Uterus (tissue), 4 donors: ENCODE results near the gene SCAMP4. TPM values are rescaled to one million over a fixed set of nuclear protein-coding genes. Genes with fewer than 3 reads are reported as not detected.
"Not testable (repeated sequence)": the region's sequence is repeated elsewhere in the genome, so short reads cannot be mapped to it uniquely, and the experiment has no call there.

Experiments used
- DNase-seq, 2 donors: peaks; one replicate each; pipeline ENCODE4 v3.0.0-alpha.2; 2019 to 2020
- H3K27ac ChIP-seq, 2 donors: fragments of 200-600 bp; sonication (generic); 1 replicate in 1 of 2; 2 replicates in 1 of 2; pipeline ENCODE4 v1.5.1; 2016 to 2018
- H3K27me3 ChIP-seq, 2 donors: fragments of 200-600 bp; sonication (generic); one replicate each; pipeline ENCODE4 v1.5.1; 2018 to 2019; ENCODE audit warnings: control low read depth in 1 of 2
- H3K36me3 ChIP-seq, 2 donors: fragments of 200-600 bp; sonication (generic); one replicate each; pipeline ENCODE4 v1.5.1; 2019; ENCODE audit warnings: control low read depth in 1 of 2
- H3K4me1 ChIP-seq, 2 donors: fragments of 200-600 bp; sonication (generic); one replicate each; pipeline ENCODE4 v1.5.1; 2018 to 2019; ENCODE audit warnings: control low read depth in 1 of 2
- H3K4me3 ChIP-seq, 2 donors: fragments of 200-600 bp; sonication (generic); 1 replicate in 1 of 2; 2 replicates in 1 of 2; pipeline ENCODE4 v1.5.1; 2018 to 2019; ENCODE audit warnings: mild to moderate bottlenecking in 1 of 2
- H3K9me3 ChIP-seq, 2 donors: fragments of 200-600 bp; sonication (generic); one replicate each; pipeline ENCODE4 v1.5.1; 2019; ENCODE audit warnings: control low read depth in 1 of 2
- CTCF ChIP-seq, 4 experiments: fragments of 200-600 bp in 2 of 4; fragments of 450-650 bp in 2 of 4; sonication (generic) in 2 of 4; IDR thresholded peaks; one replicate each; pipeline ENCODE4 v1.5.1; 2016 to 2019; ENCODE audit warnings: antibody characterized with exemption in 4 of 4, mild to moderate bottlenecking in 2 of 4, moderate library complexity in 1 of 4
- POLR2A ChIP-seq, 2 donors: fragments of 450-650 bp; IDR thresholded peaks; one replicate each; pipeline ENCODE4 v1.6.1; 2016; ENCODE audit warnings: antibody characterized with exemption in 2 of 2, mild to moderate bottlenecking in 1 of 2, moderate library complexity in 1 of 2
- intact Hi-C: fragments of 100-400 bp; cut with DNase I; formaldehyde crosslinking; loops from one replicate; pipeline ENCODE4 v1.15.1; 2023; ENCODE audit warnings: low total_unique reads
- total RNA-seq, 4 donors: library from RNA; depleted of rRNA in 3 of 4; stranded (reverse); fragments of >200 nt in 3 of 4; gene quantifications; one replicate each; pipeline versions ENCODE4 v1.1.0 to v1.2.4, GENCODE V29; 2014 to 2023
- donor health status: DM: yes; HTN: yes; CAD: no.

The SCAMP4 gene
- total RNA-seq, 4 donors from 2014 or later, result 9.5 to 68.9 (median 28.0) TPM

GRCh38 chr19:1884291-1884718, 20.9 kb upstream of the SCAMP4 start:
- DNase-seq, result no peak
- TF ChIP-seq CTCF (IDR thresholded peaks at IDR 0.05), result no peak
- no peak for TF ChIP-seq POLR2A (IDR thresholded peaks at IDR 0.05)

GRCh38 chr19:1884719-1885334, 20.4 kb upstream of the SCAMP4 start:
- peak overlapping the region; percentile 69 to 95 for H3K4me3 ChIP-seq
- no peaks in the 10 kb centered on the region for H3K9me3 ChIP-seq
- H3K4me1 ChIP-seq, result peaks cover 0 to 30% of the 10 kb centered on the region in 2 donors
- H3K27ac ChIP-seq, result peak overlapping the region; percentile 73 to 87
- H3K27me3 ChIP-seq, result no peaks in the 10 kb centered on the region
- no peak for DNase-seq
- intact Hi-C loops, result no loop called here
- TF ChIP-seq CTCF (IDR thresholded peaks at IDR 0.05), result no peak
- TF ChIP-seq POLR2A (IDR thresholded peaks at IDR 0.05), result no peak
- H3K36me3 ChIP-seq, result no peaks in the 10 kb centered on the region

More at GRCh38 chr19:1884291-1884718, 20.9 kb upstream of the SCAMP4 start:
- Histone ChIP-seq H3K4me3 (peak overlapping the region; percentile 69 to 95), H3K9me3 (no peaks in the 10 kb centered on the region), H3K36me3 (no peaks in the 10 kb centered on the region), H3K4me1 (peaks cover 0 to 30% of the 10 kb centered on the region in 2 donors), H3K27me3 (no peaks in the 10 kb centered on the region), H3K27ac (peak overlapping the region; percentile 73 to 87)
- intact Hi-C loops, result no loop called here

GRCh38 chr19:1885398-1886119, 19.6 kb upstream of the SCAMP4 start, which contains the start of gene ABHD17A:
TSS of gene ABHD17A (minus strand) at chr19:1885496. CDS start at chr19:1881566, 3,930 bp downstream.
- DNase-seq, result peak; percentile 93 to 96
- H3K27me3 ChIP-seq, H3K36me3 ChIP-seq, intact Hi-C loops, H3K9me3 ChIP-seq: not testable (repeated sequence)
- TF ChIP-seq POLR2A (IDR thresholded peaks at IDR 0.05), result peak; percentile 70 to 85
- Histone ChIP-seq H3K4me1 (peaks cover 0 to 27% of the 10 kb centered on the region in 2 donors), H3K27ac (peak within 1 kb of the TSS; percentile 73 to 87), H3K4me3 (peak within 1 kb of the TSS; percentile 69 to 95)

- H3K36me3 ChIP-seq, H3K27me3 ChIP-seq, DNase-seq, H3K4me3 ChIP-seq, H3K9me3 ChIP-seq, intact Hi-C loops: not testable (repeated sequence)
- peaks cover 0 to 22% of the 10 kb centered on the region in 2 donors for H3K4me1 ChIP-seq
- peak overlapping the region; percentile 34 to 87 for H3K27ac ChIP-seq
Observed at GRCh38 chr19:1886360-1886759, 18.8 kb upstream of the SCAMP4 start.

GRCh38 chr19:1888385-1888784, 16.8 kb upstream of the SCAMP4 start:
- Histone ChIP-seq H3K36me3 (no peaks in the 10 kb centered on the region), H3K27me3 (no peaks in the 10 kb centered on the region)
- DNase-seq, result no peak

More at GRCh38 chr19:1888385-1888784, 16.8 kb upstream of the SCAMP4 start:
- intact Hi-C loops, result no loop called here
- Histone ChIP-seq H3K4me3 (no peak overlapping the region), H3K4me1 (peaks cover 0 to 17% of the 10 kb centered on the region in 2 donors), H3K9me3 (no peaks in the 10 kb centered on the region), H3K27ac (no peak overlapping the region)
- TF ChIP-seq CTCF (IDR thresholded peaks at IDR 0.05), result no peak
- TF ChIP-seq POLR2A (IDR thresholded peaks at IDR 0.05), result no peak
